H9 (cell line): ENCODE results near the gene CROCC2. TPM values are rescaled to one million over a fixed set of nuclear protein-coding genes. Genes with fewer than 3 reads are reported as not detected.

Experiments
- DNase-seq: peaks from one replicate; pipeline ENCODE4 v3.0.0-alpha.2; 2017
- H2AFZ ChIP-seq: one replicate; pipeline ENCODE4 v1.6.1; 2013; ENCODE audit warnings: mild to moderate bottlenecking, low read length, control low read depth, moderate library complexity
- H2AK5ac ChIP-seq: 2 replicates; pipeline ENCODE4 v1.6.1; 2013; ENCODE audit warnings: low read length, control low read depth, mixed read lengths; ENCODE audit not compliant: insufficient read length
- H2BK120ac ChIP-seq: one replicate; pipeline ENCODE4 v1.6.1; 2013; ENCODE audit warnings: low read depth, mild to moderate bottlenecking, low read length, control low read depth, inconsistent platforms; ENCODE audit not compliant: poor library complexity, severe bottlenecking
- H2BK12ac ChIP-seq: 2 replicates; pipeline ENCODE4 v1.6.1; 2013; ENCODE audit warnings: low read length, control low read depth, mixed read lengths, low read depth; ENCODE audit not compliant: insufficient read length
- H2BK15ac ChIP-seq: 2 replicates; pipeline ENCODE4 v1.6.1; 2013; ENCODE audit warnings: low read depth, low read length, control low read depth
- H2BK20ac ChIP-seq: one replicate; pipeline ENCODE4 v1.6.1; 2013; ENCODE audit warnings: low read depth, mild to moderate bottlenecking, low read length, control low read depth, inconsistent platforms; ENCODE audit not compliant: poor library complexity, severe bottlenecking
- H2BK5ac ChIP-seq: 2 replicates; pipeline ENCODE4 v1.6.1; 2013; ENCODE audit warnings: low read length, control low read depth, mixed read lengths; ENCODE audit not compliant: insufficient read length
- H3K14ac ChIP-seq: 2 replicates; pipeline ENCODE4 v1.6.1; 2013; ENCODE audit warnings: low read length, control low read depth; ENCODE audit not compliant: insufficient read depth
- H3K18ac ChIP-seq: 2 replicates; pipeline ENCODE4 v1.6.1; 2013; ENCODE audit warnings: low read depth, mild to moderate bottlenecking, mixed read lengths, low read length, control low read depth; ENCODE audit not compliant: insufficient read length
- H3K23ac ChIP-seq: 2 replicates; pipeline ENCODE4 v1.6.1; 2013; ENCODE audit warnings: low read length, control low read depth, mixed read lengths, low read depth; ENCODE audit not compliant: insufficient read length
- H3K23me2 ChIP-seq: 2 replicates; pipeline ENCODE4 v1.6.1; 2013; ENCODE audit warnings: low read depth, mild to moderate bottlenecking, mixed read lengths, low read length, control low read depth; ENCODE audit not compliant: insufficient read length, poor library complexity, severe bottlenecking
- H3K27ac ChIP-seq: 2 replicates; pipeline ENCODE4 v1.5.1; 2013; ENCODE audit warnings: low read length, control low read depth, mixed read lengths, low read depth; ENCODE audit not compliant: insufficient read length
- H3K27me3 ChIP-seq: 2 replicates; pipeline ENCODE4 v1.6.1; 2013; ENCODE audit warnings: low read length, control low read depth, inconsistent platforms; ENCODE audit not compliant: insufficient read depth
- H3K4ac ChIP-seq: 2 replicates; pipeline ENCODE4 v1.6.1; 2013; ENCODE audit warnings: low read depth, mild to moderate bottlenecking, control low read depth, inconsistent platforms, low read length, moderate library complexity
- H3K4me1 ChIP-seq: 2 replicates; pipeline ENCODE4 v1.6.1; 2013; ENCODE audit warnings: low read length, control low read depth, inconsistent platforms; ENCODE audit not compliant: insufficient read depth
- H3K4me2 ChIP-seq: 2 replicates; pipeline ENCODE4 v1.6.1; 2013; ENCODE audit warnings: low read length, control low read depth, mixed read lengths; ENCODE audit not compliant: insufficient read length, insufficient read depth
- H3K56ac ChIP-seq: 2 replicates; pipeline ENCODE4 v1.6.1; 2013; ENCODE audit warnings: low read depth, mild to moderate bottlenecking, mixed read lengths, low read length, control low read depth; ENCODE audit not compliant: insufficient read length
- H3K79me1 ChIP-seq: 2 replicates; pipeline ENCODE4 v1.6.1; 2013; ENCODE audit warnings: low read depth, mild to moderate bottlenecking, moderate library complexity, low read length, control low read depth, inconsistent platforms; ENCODE audit not compliant: insufficient read depth, poor library complexity, severe bottlenecking
- H3K79me2 ChIP-seq: 2 replicates; pipeline ENCODE4 v1.6.1; 2013; ENCODE audit warnings: low read length, control low read depth, inconsistent platforms; ENCODE audit not compliant: insufficient read depth
- H3K9ac ChIP-seq: 2 replicates; pipeline ENCODE4 v1.6.1; 2013; ENCODE audit warnings: low read length, control low read depth, mixed read lengths; ENCODE audit not compliant: insufficient read length; ENCODE audit errors: extremely low read depth
- H3K9me3 ChIP-seq: one replicate; pipeline ENCODE4 v1.6.1; 2013; ENCODE audit warnings: low read depth, low read length, inconsistent platforms; ENCODE audit not compliant: control insufficient read depth
- H3T11ph ChIP-seq: one replicate; pipeline ENCODE4 v1.6.1; 2013; ENCODE audit warnings: mild to moderate bottlenecking, low read length, control low read depth, inconsistent platforms
- H4K20me1 ChIP-seq: one replicate; pipeline ENCODE4 v1.6.1; 2013; ENCODE audit not compliant: control insufficient read depth, insufficient read length, insufficient read depth
- H4K5ac ChIP-seq: 2 replicates; pipeline ENCODE4 v1.6.1; 2013; ENCODE audit warnings: low read depth, mild to moderate bottlenecking, mixed read lengths, low read length, control low read depth; ENCODE audit not compliant: insufficient read length
- H4K8ac ChIP-seq: replicated peaks from 2 replicates; pipeline ENCODE4 v1.6.1; 2013; ENCODE audit warnings: low read length, control low read depth, mixed read lengths, low read depth; ENCODE audit not compliant: insufficient read length
- H4K91ac ChIP-seq: 2 replicates; pipeline ENCODE4 v1.6.1; 2013; ENCODE audit warnings: low read depth, mild to moderate bottlenecking, moderate library complexity, mixed read lengths, low read length, control low read depth; ENCODE audit not compliant: insufficient read length
- H3K27ac Mint-ChIP-seq, 3 experiments: 2 replicates in 2 of 3; 3 replicates in 1 of 3; pipeline ENCODE4 v1.8.0; 2020 to 2021; ENCODE audit warnings: mixed read lengths in 3 of 3, mild to moderate bottlenecking in 1 of 3, moderate library complexity in 1 of 3
- H3K27me3 Mint-ChIP-seq: 2 replicates; pipeline ENCODE4 v1.8.0; 2021; ENCODE audit warnings: low read depth, mild to moderate bottlenecking, moderate library complexity, mixed read lengths
- H3K36me3 Mint-ChIP-seq, 3 experiments: 2 replicates in 2 of 3; 3 replicates in 1 of 3; pipeline ENCODE4 v1.8.0; 2020 to 2021; ENCODE audit warnings: low read depth in 3 of 3, mixed read lengths in 3 of 3; ENCODE audit not compliant: insufficient read depth in 1 of 3
- H3K4me1 Mint-ChIP-seq, 2 experiments: 2 replicates each; pipeline ENCODE4 v1.8.0; 2020; ENCODE audit warnings: mixed read lengths in 2 of 2
- H3K4me3 Mint-ChIP-seq, 2 experiments: 2 replicates in 1 of 2; 3 replicates in 1 of 2; pipeline ENCODE4 v1.8.0; 2020 to 2021; ENCODE audit warnings: mild to moderate bottlenecking in 2 of 2, mixed read lengths in 2 of 2, moderate library complexity in 1 of 2
- H3K9me3 Mint-ChIP-seq, 2 experiments: 2 replicates in 1 of 2; 3 replicates in 1 of 2; pipeline ENCODE4 v1.8.0; 2020; ENCODE audit warnings: mild to moderate bottlenecking in 2 of 2, mixed read lengths in 2 of 2, moderate library complexity in 1 of 2
- CTCF ChIP-seq: fragments of 200-600 bp; sonication (generic); conservative IDR thresholded peaks from 3 replicates; pipeline ENCODE4 v1.8.0; 2021; ENCODE audit warnings: antibody characterized with exemption, mild to moderate bottlenecking
- WGBS: extraction: QIAGEN DNeasy Blood & Tissue Kit; methylation state at CpG from one replicate; pipeline ENCODE4 v1.1.7; 2013; ENCODE audit warnings: missing lambda C conversion rate, low lambda C conversion rate, mixed read lengths; ENCODE audit not compliant: insufficient read length; ENCODE audit errors: extremely low coverage; 5-methylcytosine and 5-hydroxymethylcytosine counted together
- total RNA-seq: library from RNA; stranded (reverse); gene quantifications from 2 replicates; pipeline ENCODE4 v1.2.1, GENCODE V29; 2021

The CROCC2 gene
- total RNA-seq, 1 experiment from 2014 or later, result not detected

GRCh38 chr2:241014224-241014623, 108.1 kb downstream of the CROCC2 start:
- H3K27me3 Mint-ChIP-seq, result peaks cover 2% of the 10 kb centered on the region
- no peaks in the 10 kb centered on the region for H3K9me3 Mint-ChIP-seq

More at GRCh38 chr2:241014224-241014623, 108.1 kb downstream of the CROCC2 start:
- Histone ChIP-seq H3T11ph (no peak overlapping the region), H4K5ac (no peak overlapping the region), H3K27ac (no peak overlapping the region), H3K18ac (no peak overlapping the region), H3K79me2 (no peaks in the 10 kb centered on the region), H2BK15ac (no peak overlapping the region), H3K4ac (no peak overlapping the region), H4K20me1 (no peaks in the 10 kb centered on the region), H3K56ac (no peak overlapping the region), H2BK120ac (no peak overlapping the region), H3K9me3 (no peaks in the 10 kb centered on the region), H4K8ac (no peak overlapping the region), H2AK5ac (no peak overlapping the region), H3K23me2 (peaks cover 5% of the 10 kb centered on the region), H3K9ac (no peak overlapping the region), H4K91ac (no peak overlapping the region), H3K27me3 (no peaks in the 10 kb centered on the region), H3K14ac (no peak overlapping the region), H2BK5ac (no peak overlapping the region), H2BK20ac (no peak overlapping the region), H3K4me2 (no peak overlapping the region), H3K23ac (no peak overlapping the region), H3K79me1 (no peaks in the 10 kb centered on the region), H2AFZ (no peak overlapping the region), H3K4me1 (no peaks in the 10 kb centered on the region; the same call in 1 of the 2 replicates), H2BK12ac (no peak overlapping the region)
- Mint-ChIP-seq H3K36me3 (no peaks in the 10 kb centered on the region), H3K4me3 (no peak overlapping the region), H3K27ac (no peak overlapping the region), H3K4me1 (peaks cover 14 to 15% of the 10 kb centered on the region in 2 experiments)
- no peak for DNase-seq
- TF ChIP-seq CTCF, result no peak
- no CpG with 5 or more reads among the region's 6 CpGs for WGBS
